HCT116 (cell line): Measurements from ENCODE around the gene SAT1. TPM values are rescaled to one million over a fixed set of nuclear protein-coding genes. Genes with fewer than 3 reads are reported as not detected.

Source experiments
- CBX3 ChIP-seq: IDR thresholded peaks from 2 replicates; pipeline ENCODE4 v1.6.1; 2012; ENCODE audit warnings: low read depth
- EZH2phosphoT487 ChIP-seq: fragments of 200-600 bp; IDR thresholded peaks from 2 replicates; pipeline ENCODE4 v1.6.1; 2018; ENCODE audit warnings: antibody characterized with exemption, borderline replicate concordance
- POLR2A ChIP-seq: IDR thresholded peaks from 2 replicates; pipeline ENCODE4 v1.7.0; 2011; ENCODE audit warnings: borderline replicate concordance; ENCODE audit not compliant: insufficient read depth, insufficient read length; ENCODE audit errors: extremely low read depth
- REST ChIP-seq: IDR thresholded peaks from 2 replicates; pipeline ENCODE4 v1.6.1; 2012; ENCODE audit warnings: low read depth
- SRF ChIP-seq: IDR thresholded peaks from 2 replicates; pipeline ENCODE4 v1.6.1; 2012; ENCODE audit warnings: low read depth
- TCF7L2 ChIP-seq: IDR thresholded peaks from 2 replicates; pipeline ENCODE4 v1.7.0; 2011; ENCODE audit warnings: borderline replicate concordance, inconsistent platforms; ENCODE audit not compliant: insufficient read depth, insufficient read length; ENCODE audit errors: extremely low read depth
- YY1 ChIP-seq: IDR thresholded peaks from 2 replicates; pipeline ENCODE4 v1.6.1; 2011; ENCODE audit warnings: low read length, low read depth, moderate library complexity, mild to moderate bottlenecking; ENCODE audit not compliant: insufficient replicate concordance; ENCODE audit errors: extremely low read depth
- ZBTB33 ChIP-seq: IDR thresholded peaks from 2 replicates; pipeline ENCODE4 v1.6.1; 2011; ENCODE audit warnings: mild to moderate bottlenecking, low read length, moderate library complexity; ENCODE audit not compliant: insufficient replicate concordance; ENCODE audit errors: extremely low read depth
- total RNA-seq: library from RNA; stranded (reverse); gene quantifications from one replicate; pipeline ENCODE4 v1.2.1, GENCODE V29; 2021; ENCODE audit not compliant: unreplicated experiment

The SAT1 gene
- total RNA-seq, 1 experiment from 2014 or later: 821 TPM

DNA sequence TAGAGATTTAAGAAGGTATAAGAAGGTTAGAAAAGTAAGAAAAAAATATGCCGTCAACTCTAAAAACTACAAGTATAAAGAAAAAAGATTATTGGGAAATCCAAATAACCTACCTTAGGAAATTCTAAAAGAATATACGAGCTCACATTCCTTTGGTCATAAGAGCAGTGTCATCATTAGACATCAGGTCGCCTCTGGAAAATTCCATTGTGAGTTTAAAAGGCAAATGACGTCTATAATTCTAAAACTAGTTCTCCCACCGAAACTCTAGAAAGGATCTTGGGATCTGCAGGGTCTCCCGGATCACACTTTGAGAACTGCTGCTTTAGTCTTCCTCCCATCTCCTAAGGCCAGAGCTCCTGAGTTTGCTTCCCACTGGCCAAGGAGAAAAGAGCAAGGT, 518 bp upstream of the SAT1 start (continued):
- TF ChIP-seq REST (no peak), YY1 (no peak), ZBTB33 (no peak), SRF (no peak), TCF7L2 (no peak), EZH2phosphoT487 (no peak), CBX3 (no peak), POLR2A (no peak)
- TF ChIP-seq, all 23 proteins: peak for 0
